ENCODE measurements around the gene BSND.

- TF ChIP-seq ZFP91 (CRISPR knock-in tag; IDR thresholded peaks at IDR 0.05) (no peak), HDAC6 (IDR thresholded peaks at IDR 0.05; ENCODE audit: low read depth, low read length) (no peak), CAMTA2 (CRISPR knock-in tag; conservative IDR thresholded peaks at IDR 0.05) (no peak), ZNF707 (CRISPR knock-in tag; conservative IDR thresholded peaks at IDR 0.05) (no peak), ESRRA (IDR thresholded peaks at IDR 0.05; ENCODE audit: borderline replicate concordance, low read depth) (no peak), ZNF512 (tag; IDR thresholded peaks at IDR 0.05) (no peak), TAF1 (IDR thresholded peaks at IDR 0.05; ENCODE audit: control insufficient read depth, extremely low read depth, insufficient read depth, low read length, severe bottlenecking) (no peak), PPARD (CRISPR knock-in tag; IDR thresholded peaks at IDR 0.05) (no peak)
These were observed 48.7 kb upstream of the BSND start for GRCh38 chr1:54950006-54950368.
